Measurements from ENCODE around the gene NRCAM.

Gene NRCAM

GRCh38 chr7:108454674-108455550 lies 1.3 kb downstream of the NRCAM start (continued):
- TF ChIP-seq AEBP2 (tag by site-specific recombination; IDR thresholded peaks at IDR 0.05; ENCODE audit: borderline replicate concordance): no peak
- no peak; the same call in 1 of the 2 replicates for TF ChIP-seq ZNF366 (tag by site-specific recombination; conservative IDR thresholded peaks at IDR 0.05)
- TF ChIP-seq ZFP37 (tag by site-specific recombination; IDR thresholded peaks at IDR 0.05): 0 out of 2 replicates have a peak, but pooled peaks have one; percentile 30
- TF ChIP-seq FEZF1 (tag by site-specific recombination; IDR thresholded peaks at IDR 0.05): no peak
- no peak for TF ChIP-seq ZNF555 (tag by site-specific recombination; conservative IDR thresholded peaks at IDR 0.05)
- TF ChIP-seq ZNF660 (tag by site-specific recombination; IDR thresholded peaks at IDR 0.05): peak; percentile 68
- peak; percentile 86 for TF ChIP-seq ZBTB48 (tag by site-specific recombination; IDR thresholded peaks at IDR 0.05)
- TF ChIP-seq ZNF121 (tag by site-specific recombination; IDR thresholded peaks at IDR 0.05): no peak
- TF ChIP-seq ZNF24 (tag by site-specific recombination; IDR thresholded peaks at IDR 0.05): no peak
- TF ChIP-seq HOXA7 (CRISPR knock-in tag; IDR thresholded peaks at IDR 0.05; ENCODE audit: borderline replicate concordance): no peak
- no peak for TF ChIP-seq ZNF837 (tag by site-specific recombination; IDR thresholded peaks at IDR 0.05)
- TF ChIP-seq ZNF157 (tag by site-specific recombination; IDR thresholded peaks at IDR 0.05): no peak
- TF ChIP-seq ZBTB8A (tag by site-specific recombination; IDR thresholded peaks at IDR 0.05): peak; percentile 80
- no peak for TF ChIP-seq ZNF48 (tag by site-specific recombination; IDR thresholded peaks at IDR 0.05)
- no peak for TF ChIP-seq HOXD13 (CRISPR knock-in tag; IDR thresholded peaks at IDR 0.05; ENCODE audit: borderline replicate concordance)
- TF ChIP-seq ZNF473 (tag by site-specific recombination; IDR thresholded peaks at IDR 0.05): no peak
- no peak for TF ChIP-seq RBAK (tag by site-specific recombination; IDR thresholded peaks at IDR 0.05)
- no peak for TF ChIP-seq ZNF530 (tag by site-specific recombination; IDR thresholded peaks at IDR 0.05; ENCODE audit: low read depth)
- no peak for TF ChIP-seq ZFP41 (tag by site-specific recombination; IDR thresholded peaks at IDR 0.05; ENCODE audit: borderline replicate concordance)
- TF ChIP-seq KLF1 (tag by site-specific recombination; IDR thresholded peaks at IDR 0.05): no peak; the same call in 1 of the 2 replicates
- TF ChIP-seq ZNF600 (tag by site-specific recombination; IDR thresholded peaks at IDR 0.05): peak; percentile 29; the same call in 1 of the 2 replicates
- TF ChIP-seq PRDM6 (tag by site-specific recombination; IDR thresholded peaks at IDR 0.05): no peak
- peak; percentile 58 for TF ChIP-seq SP2 (tag by site-specific recombination; IDR thresholded peaks at IDR 0.05)
- TF ChIP-seq ZBTB49 (tag by site-specific recombination; IDR thresholded peaks at IDR 0.05; ENCODE audit: low read depth): no peak
- TF ChIP-seq ZNF629 (tag by site-specific recombination; IDR thresholded peaks at IDR 0.05): peak; percentile 48; the same call in 1 of the 2 replicates
- no peak; the same call in 1 of the 2 replicates for TF ChIP-seq ZFP69B (tag by site-specific recombination; IDR thresholded peaks at IDR 0.05)
- peak; percentile 52; the same call in 1 of the 2 replicates for TF ChIP-seq ZNF76 (tag by site-specific recombination; IDR thresholded peaks at IDR 0.05; ENCODE audit: borderline replicate concordance, low read depth)
- TF ChIP-seq ZFHX2 (tag by site-specific recombination; conservative IDR thresholded peaks at IDR 0.05): peak; percentile 75
- no peak for TF ChIP-seq ZNF654 (tag by site-specific recombination; IDR thresholded peaks at IDR 0.05; ENCODE audit: low read depth)
- peak; percentile 30; the same call in 1 of the 2 replicates for TF ChIP-seq KLF17 (tag by site-specific recombination; IDR thresholded peaks at IDR 0.05)
- no peak for TF ChIP-seq SALL2 (tag by site-specific recombination; IDR thresholded peaks at IDR 0.05; ENCODE audit: borderline replicate concordance)
- TF ChIP-seq ZNF280C (tag by site-specific recombination; IDR thresholded peaks at IDR 0.05): no peak
